MM.1S (cell line): ENCODE measurements around the gene U2AF1L4.
"Not testable (repeated sequence)": the region's sequence is repeated elsewhere in the genome, so short reads cannot be mapped to it uniquely, and the experiment has no call there.

ENCODE experiments used
- DNase-seq: peaks from one replicate; pipeline ENCODE4 v3.0.0-alpha.2; 2015
- H2AFZ ChIP-seq: fragments of 300-600 bp; sonication (generic); 2 replicates; pipeline ENCODE4 v1.6.0; 2016; ENCODE audit warnings: antibody characterized with exemption, low read length
- H3F3A ChIP-seq: fragments of 300-600 bp; sonication (generic); 2 replicates; pipeline ENCODE4 v1.6.1; 2016; ENCODE audit warnings: mild to moderate bottlenecking, antibody characterized with exemption, low read length, moderate library complexity, mixed read lengths; ENCODE audit not compliant: insufficient read depth
- H3K27ac ChIP-seq: fragments of 300-600 bp; sonication (generic); 2 replicates; pipeline ENCODE4 v1.5.1; 2016; ENCODE audit warnings: mild to moderate bottlenecking, low read length
- H3K27me3 ChIP-seq: fragments of 300-600 bp; sonication (generic); replicated peaks from 2 replicates; pipeline ENCODE4 v1.6.0; 2016; ENCODE audit warnings: low read length; ENCODE audit not compliant: insufficient read depth
- H3K36me3 ChIP-seq: fragments of 300-600 bp; sonication (generic); replicated peaks from 2 replicates; pipeline ENCODE4 v1.6.1; 2016; ENCODE audit warnings: mild to moderate bottlenecking, low read length, mixed read lengths; ENCODE audit not compliant: insufficient read depth
- H3K4me1 ChIP-seq: fragments of 300-600 bp; sonication (generic); 2 replicates; pipeline ENCODE4 v1.6.1; 2016; ENCODE audit warnings: low read length, mixed read lengths
- H3K4me2 ChIP-seq: fragments of 300-600 bp; sonication (generic); 2 replicates; pipeline ENCODE4 v1.6.0; 2016; ENCODE audit warnings: low read depth, low read length
- H3K4me3 ChIP-seq: fragments of 300-600 bp; sonication (generic); 2 replicates; pipeline ENCODE4 v1.5.1; 2016; ENCODE audit warnings: low read length, mixed read lengths
- H3K79me2 ChIP-seq: fragments of 300-600 bp; sonication (generic); 2 replicates; pipeline ENCODE4 v1.6.1; 2016; ENCODE audit warnings: mixed run types, low read length, mixed read lengths
- H3K9ac ChIP-seq: fragments of 300-600 bp; sonication (generic); 2 replicates; pipeline ENCODE4 v1.6.1; 2016; ENCODE audit warnings: low read length, mixed read lengths
- H3K9me2 ChIP-seq: fragments of 300-600 bp; sonication (generic); replicated peaks from 2 replicates; pipeline ENCODE4 v1.6.1; 2016; ENCODE audit warnings: mild to moderate bottlenecking, low read length, mixed read lengths; ENCODE audit not compliant: insufficient read depth
- H3K9me3 ChIP-seq: fragments of 300-600 bp; sonication (generic); replicated peaks from 2 replicates; pipeline ENCODE4 v1.6.1; 2016; ENCODE audit warnings: mild to moderate bottlenecking, low read length, mixed read lengths; ENCODE audit not compliant: insufficient read depth
- H4K20me1 ChIP-seq: fragments of 300-600 bp; sonication (generic); 2 replicates; pipeline ENCODE4 v1.6.1; 2016; ENCODE audit warnings: mild to moderate bottlenecking, low read length, moderate library complexity, mixed read lengths; ENCODE audit not compliant: insufficient read depth
- EZH2 ChIP-seq: fragments of 300-600 bp; sonication (generic); optimal IDR thresholded peaks from 2 replicates; pipeline ENCODE3; 2017; ENCODE audit warnings: low read depth, mild to moderate bottlenecking, antibody characterized with exemption, low read length, mixed read lengths
- EZH2phosphoT487 ChIP-seq: fragments of 300-600 bp; sonication (generic); IDR thresholded peaks from 2 replicates; pipeline ENCODE4 v1.6.1; 2018; ENCODE audit warnings: antibody characterized with exemption, low read length
- TF ChIP-seq, protein P1 (sequence below): fragments of 300-600 bp; sonication (generic); IDR thresholded peaks from 2 replicates; pipeline ENCODE4 v1.5.1; 2016; ENCODE audit warnings: antibody characterized with exemption, low read length, mixed read lengths

U2AF1L4 gene

DNA sequence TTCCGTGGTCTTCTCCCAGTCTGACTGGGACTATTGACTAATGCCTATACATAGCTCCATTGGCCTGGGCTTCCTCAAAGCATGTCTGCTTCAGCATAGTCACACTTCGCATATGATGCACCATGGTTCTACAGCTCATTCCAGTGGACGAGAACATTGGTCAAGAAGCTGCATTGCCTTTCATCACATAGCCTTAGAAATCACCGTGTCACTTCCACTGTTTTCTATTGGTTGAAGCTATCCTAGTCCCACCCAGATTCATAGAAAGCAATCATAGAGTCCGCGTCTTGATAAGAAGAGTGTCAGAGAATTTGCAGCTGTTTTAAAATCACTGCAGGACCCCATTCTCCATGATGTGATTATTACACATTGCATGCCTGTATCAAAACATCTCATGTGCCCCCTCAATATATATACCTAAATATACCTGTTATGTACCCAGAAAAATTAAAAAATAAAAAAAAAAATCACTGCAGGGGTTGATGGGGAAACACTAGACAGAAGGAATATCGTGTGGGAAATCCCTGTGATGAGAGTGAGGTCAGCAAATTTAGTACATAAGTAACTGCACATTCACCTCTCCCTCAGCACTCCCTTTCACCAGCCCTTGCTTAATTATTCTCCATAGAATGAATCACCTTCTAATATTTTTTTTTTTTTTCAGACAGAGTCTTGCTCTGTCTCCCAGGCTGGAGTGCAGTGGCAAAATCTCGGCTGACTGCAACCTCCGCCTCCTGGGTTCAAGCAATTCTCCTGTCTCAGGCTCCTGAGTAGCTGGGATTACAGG is 28.0 kb upstream of the U2AF1L4 start:
- no peak for DNase-seq
- Histone ChIP-seq H3K4me3 (no peak overlapping the region), H3F3A (no peaks in the 10 kb centered on the region), H3K27ac (no peak overlapping the region), H3K79me2 (peaks cover 13% of the 10 kb centered on the region), H3K4me1 (peaks cover 12% of the 10 kb centered on the region), H3K36me3 (no peaks in the 10 kb centered on the region), H3K27me3 (no peaks in the 10 kb centered on the region), H3K9me2 (no peaks in the 10 kb centered on the region), H3K4me2 (no peak overlapping the region), H2AFZ (no peak overlapping the region), H3K9me3 (no peaks in the 10 kb centered on the region), H4K20me1 (no peaks in the 10 kb centered on the region), H3K9ac (no peak overlapping the region)
- TF ChIP-seq EZH2phosphoT487 (no peak), EZH2 (no peak)
- TF ChIP-seq, protein P1, sequence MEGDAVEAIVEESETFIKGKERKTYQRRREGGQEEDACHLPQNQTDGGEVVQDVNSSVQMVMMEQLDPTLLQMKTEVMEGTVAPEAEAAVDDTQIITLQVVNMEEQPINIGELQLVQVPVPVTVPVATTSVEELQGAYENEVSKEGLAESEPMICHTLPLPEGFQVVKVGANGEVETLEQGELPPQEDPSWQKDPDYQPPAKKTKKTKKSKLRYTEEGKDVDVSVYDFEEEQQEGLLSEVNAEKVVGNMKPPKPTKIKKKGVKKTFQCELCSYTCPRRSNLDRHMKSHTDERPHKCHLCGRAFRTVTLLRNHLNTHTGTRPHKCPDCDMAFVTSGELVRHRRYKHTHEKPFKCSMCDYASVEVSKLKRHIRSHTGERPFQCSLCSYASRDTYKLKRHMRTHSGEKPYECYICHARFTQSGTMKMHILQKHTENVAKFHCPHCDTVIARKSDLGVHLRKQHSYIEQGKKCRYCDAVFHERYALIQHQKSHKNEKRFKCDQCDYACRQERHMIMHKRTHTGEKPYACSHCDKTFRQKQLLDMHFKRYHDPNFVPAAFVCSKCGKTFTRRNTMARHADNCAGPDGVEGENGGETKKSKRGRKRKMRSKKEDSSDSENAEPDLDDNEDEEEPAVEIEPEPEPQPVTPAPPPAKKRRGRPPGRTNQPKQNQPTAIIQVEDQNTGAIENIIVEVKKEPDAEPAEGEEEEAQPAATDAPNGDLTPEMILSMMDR, result no peak

DNA sequence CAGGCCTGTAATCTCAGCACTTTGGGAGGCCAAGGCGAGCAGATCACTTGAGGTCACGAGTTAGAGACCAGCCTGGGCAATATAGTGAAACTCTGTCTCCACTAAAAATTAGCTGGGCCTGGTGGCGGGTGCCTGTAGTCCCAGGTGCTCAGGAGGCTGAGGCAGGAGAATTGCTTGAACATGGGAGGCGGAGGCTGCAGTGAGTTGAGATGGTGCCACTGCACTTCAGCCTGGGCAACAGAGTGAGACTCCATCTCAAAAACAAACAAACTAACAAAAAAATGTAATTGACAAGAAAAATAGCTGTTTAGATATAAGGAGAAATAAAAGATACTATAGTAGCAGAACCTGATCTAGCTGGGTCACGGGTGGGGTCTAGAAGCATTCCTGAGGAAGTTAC is 27.1 kb upstream of the U2AF1L4 start:
- not testable (repeated sequence) for H3K9me3 ChIP-seq, H3K9me2 ChIP-seq, H3K4me2 ChIP-seq, DNase-seq, H3K27me3 ChIP-seq, H3K27ac ChIP-seq, H3K4me3 ChIP-seq, H3K36me3 ChIP-seq, H2AFZ ChIP-seq, H3F3A ChIP-seq, H3K9ac ChIP-seq, H4K20me1 ChIP-seq
- Histone ChIP-seq H3K79me2 (peaks cover 13% of the 10 kb centered on the region), H3K4me1 (peaks cover 12% of the 10 kb centered on the region)

- TF ChIP-seq, protein P1, result no peak
- TF ChIP-seq EZH2 (no peak), EZH2phosphoT487 (no peak)
- no peaks in the 10 kb centered on the region for H3K4me1 ChIP-seq
- no peak overlapping the region for H2AFZ ChIP-seq
- no peaks in the 10 kb centered on the region for H3K79me2 ChIP-seq
- H3K36me3 ChIP-seq, result no peaks in the 10 kb centered on the region
- no peaks in the 10 kb centered on the region for H3K27me3 ChIP-seq
- H3K9ac ChIP-seq, result no peak overlapping the region
- H3K9me2 ChIP-seq, result no peaks in the 10 kb centered on the region
- no peak overlapping the region for H3K4me2 ChIP-seq
- no peak for DNase-seq
- no peak overlapping the region for H3K4me3 ChIP-seq
- H4K20me1 ChIP-seq, result no peaks in the 10 kb centered on the region
- no peaks in the 10 kb centered on the region for H3F3A ChIP-seq
- no peaks in the 10 kb centered on the region for H3K9me3 ChIP-seq
- no peak overlapping the region for H3K27ac ChIP-seq
Observed at GRCh38 chr19:35768082-35768421, 22.8 kb upstream of the U2AF1L4 start.

GRCh38 chr19:35767288-35768081 is 22.3 kb upstream of the U2AF1L4 start:
- no peak overlapping the region for H2AFZ ChIP-seq
- H3K4me1 ChIP-seq, result no peaks in the 10 kb centered on the region
- H3F3A ChIP-seq, result no peaks in the 10 kb centered on the region
- no peak overlapping the region for H3K27ac ChIP-seq
- no peaks in the 10 kb centered on the region for H3K9me2 ChIP-seq
- H3K27me3 ChIP-seq, result no peaks in the 10 kb centered on the region
- H3K79me2 ChIP-seq, result no peaks in the 10 kb centered on the region
- H3K36me3 ChIP-seq, result no peaks in the 10 kb centered on the region
- no peaks in the 10 kb centered on the region for H4K20me1 ChIP-seq
- no peak overlapping the region for H3K4me2 ChIP-seq
- no peak for DNase-seq
- TF ChIP-seq EZH2, result no peak
- TF ChIP-seq, protein P1, result no peak
- no peak for TF ChIP-seq EZH2phosphoT487
- H3K4me3 ChIP-seq, result no peak overlapping the region
- no peaks in the 10 kb centered on the region for H3K9me3 ChIP-seq
- H3K9ac ChIP-seq, result no peak overlapping the region
